GM18505 (cell line): ENCODE measurements around the gene NOVA1.
A peak's percentile ranks its signal among the peaks of the same experiment; 100 is the strongest.

ENCODE experiments used
- ATAC-seq: cut with Tn5 transposase; IDR thresholded peaks from one replicate; pipeline ENCODE4 v1.9.1; 2021; ENCODE audit not compliant: unreplicated experiment
- POLR2A ChIP-seq: IDR thresholded peaks from 4 replicates; pipeline ENCODE4 v1.6.1; 2011; ENCODE audit warnings: borderline replicate concordance; ENCODE audit not compliant: insufficient read depth, insufficient read length; ENCODE audit errors: extremely low read depth

NOVA1 gene

DNA sequence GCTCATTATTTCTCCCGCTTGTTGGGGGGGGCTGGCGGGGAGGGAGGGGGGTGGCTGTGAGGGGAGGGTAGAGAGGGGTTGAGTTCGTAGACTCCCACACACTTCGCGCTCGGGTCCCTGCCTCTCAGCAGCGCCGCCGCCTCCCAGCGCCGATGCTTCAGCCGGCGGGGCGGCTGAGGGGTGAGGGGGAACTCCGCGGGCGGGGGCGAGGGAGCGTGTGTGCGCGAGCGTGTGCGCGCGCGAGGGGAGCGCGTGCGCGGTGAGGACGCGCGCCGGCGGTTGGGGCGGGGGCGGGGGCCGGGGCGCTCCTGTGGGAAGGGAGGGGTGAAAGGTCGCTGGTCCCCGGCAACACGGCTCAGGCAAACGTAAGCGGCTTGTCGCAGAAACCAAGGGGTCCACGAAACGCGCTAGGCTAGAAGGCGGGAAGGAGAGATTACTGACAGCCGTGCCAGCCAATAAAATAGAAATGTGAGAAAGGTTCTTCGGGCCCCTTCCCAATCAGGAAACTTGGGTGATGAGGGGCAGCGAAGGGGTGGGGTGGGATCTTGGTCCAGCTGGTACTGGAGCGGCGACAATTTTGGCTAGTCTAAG, 343 bp upstream of the NOVA1 start:
- no peak for TF ChIP-seq POLR2A
- ATAC-seq, result peak; percentile 56

DNA sequence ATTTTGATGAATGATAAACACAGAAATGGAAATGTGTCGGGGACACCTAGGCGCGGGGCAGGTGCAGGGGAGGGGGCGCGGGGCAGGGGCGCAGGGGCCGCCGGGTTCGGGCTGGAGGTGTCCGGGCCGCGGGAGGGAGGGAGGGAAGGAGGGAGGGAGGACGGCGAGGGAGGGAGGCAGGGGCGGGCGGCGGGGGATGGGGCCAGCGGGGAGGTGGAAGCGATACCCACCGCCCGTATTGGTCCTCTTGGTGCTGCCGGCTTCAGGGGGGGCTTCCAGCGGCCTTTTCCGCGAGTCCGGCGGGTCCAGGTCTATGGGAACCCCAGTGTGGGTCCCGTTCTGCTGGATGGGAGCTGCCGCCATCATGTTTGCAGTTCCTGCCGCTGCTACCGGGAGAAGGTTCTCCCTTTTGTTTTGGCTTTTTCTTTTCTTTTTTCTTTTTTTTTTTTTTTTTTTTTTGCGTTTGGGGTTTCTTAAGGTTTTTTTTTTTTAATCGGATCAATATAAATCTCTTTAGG, 703 bp downstream of the NOVA1 start:
- TF ChIP-seq POLR2A, result no peak
- no peak for ATAC-seq

DNA sequence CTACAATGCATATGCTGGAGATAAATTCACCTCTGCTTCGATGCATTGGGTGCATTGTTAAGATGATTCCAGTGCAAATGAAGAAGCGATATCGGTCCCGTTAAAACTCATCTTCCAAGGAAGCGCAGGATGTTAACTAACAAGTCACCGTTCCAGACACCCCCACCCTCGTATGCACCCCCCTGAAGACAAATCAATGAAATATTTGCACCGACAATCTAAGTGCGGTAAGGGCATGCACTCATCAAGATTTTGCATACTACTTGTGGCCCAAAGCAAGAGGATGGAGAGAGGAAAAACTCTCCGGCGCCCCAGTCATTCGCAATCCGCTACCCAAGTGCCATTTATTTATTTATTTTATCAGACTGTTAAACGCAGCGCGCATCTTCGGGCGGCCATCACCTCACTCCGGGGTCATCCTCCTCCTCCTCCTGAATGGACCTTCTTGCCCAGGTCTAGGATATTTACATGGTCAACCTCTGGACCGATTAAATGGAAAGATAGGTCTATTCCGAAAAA, 1.2 kb downstream of the NOVA1 start:
- TF ChIP-seq POLR2A, result no peak
- no peak for ATAC-seq

DNA sequence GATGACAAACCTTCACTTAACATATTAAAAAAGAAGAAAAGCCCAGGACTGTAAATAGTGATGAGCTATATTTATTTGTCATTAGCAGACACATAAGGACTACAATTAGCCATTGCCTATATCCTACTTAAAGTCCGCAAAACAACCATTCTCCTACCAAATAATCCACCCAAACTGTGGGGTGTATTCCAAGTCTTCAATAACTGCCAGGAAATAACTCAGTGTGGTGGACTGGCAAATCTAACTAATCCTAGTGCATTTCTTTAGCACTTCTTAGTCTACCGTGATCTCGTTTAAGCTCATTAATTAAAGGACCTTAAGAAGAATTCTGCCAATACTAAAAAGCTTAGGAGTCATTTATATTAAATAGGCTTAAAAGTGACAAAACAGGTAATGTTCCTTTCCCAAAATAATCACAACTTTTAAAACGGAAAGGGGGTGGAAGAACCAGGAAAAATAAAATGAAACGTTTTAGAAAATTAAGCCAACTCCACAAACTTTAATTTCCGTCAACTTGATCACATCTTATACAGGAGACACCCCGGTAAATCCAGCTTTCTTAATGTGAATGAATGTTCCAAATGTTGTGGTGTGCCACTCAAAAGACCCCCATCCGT, 1.8 kb downstream of the NOVA1 start:
- no peak for TF ChIP-seq POLR2A
- ATAC-seq, result no peak

DNA sequence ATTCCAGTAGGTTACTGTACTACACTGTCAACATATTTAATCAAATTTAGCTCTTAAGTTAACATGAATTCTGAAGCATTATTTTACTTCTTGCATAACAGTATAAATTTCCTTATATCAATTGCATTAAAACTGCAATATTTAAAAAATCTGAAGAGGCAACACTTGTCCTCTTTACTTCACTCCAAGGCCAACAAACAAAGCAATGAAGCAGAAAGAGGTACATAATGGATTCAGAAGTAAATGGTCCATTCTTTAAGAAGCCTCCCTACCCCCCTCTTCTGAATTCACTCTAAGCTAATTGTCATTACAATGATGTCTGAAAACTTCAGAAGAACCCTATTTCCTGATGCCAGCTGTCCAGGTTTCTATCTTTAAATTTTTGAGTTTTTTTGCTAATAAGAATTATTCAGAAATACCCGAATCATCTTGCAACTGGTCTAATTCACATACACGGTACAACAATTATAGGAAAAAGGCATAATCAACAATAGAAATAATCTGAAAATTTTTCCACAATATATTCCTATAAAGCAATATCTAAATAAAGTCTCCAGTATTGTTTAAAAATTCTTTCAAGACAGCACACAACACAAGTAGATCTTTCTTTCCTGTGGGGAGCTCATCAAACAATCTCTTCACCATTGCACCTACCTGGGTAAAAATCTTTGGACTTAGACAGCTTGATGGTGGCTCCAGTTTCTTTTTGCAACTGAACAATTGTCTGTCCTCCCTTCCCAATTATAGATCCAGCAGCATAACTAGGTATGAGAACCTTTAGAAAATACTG, 2.9 kb downstream of the NOVA1 start:
- ATAC-seq, result no peak
- TF ChIP-seq POLR2A, result no peak

DNA sequence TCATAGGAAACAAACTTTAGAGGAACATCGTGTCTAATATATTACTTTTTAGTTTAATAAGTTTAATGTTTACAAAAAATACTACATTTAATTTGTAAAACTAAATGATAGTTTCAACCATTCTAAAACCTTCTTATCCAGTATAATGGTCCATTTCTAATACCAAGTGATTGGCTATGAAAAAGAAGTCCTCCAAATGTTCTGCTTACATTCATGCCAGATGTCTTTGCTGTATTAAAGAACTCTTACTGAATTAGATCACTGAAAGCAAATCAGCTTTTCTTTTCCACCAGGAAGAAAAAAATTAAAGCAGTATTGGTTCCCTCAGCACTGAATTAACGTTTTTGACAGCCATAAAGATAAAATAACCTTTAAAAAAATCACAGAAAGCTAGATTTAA, 3.7 kb downstream of the NOVA1 start:
- no peak for ATAC-seq
- no peak for TF ChIP-seq POLR2A

DNA sequence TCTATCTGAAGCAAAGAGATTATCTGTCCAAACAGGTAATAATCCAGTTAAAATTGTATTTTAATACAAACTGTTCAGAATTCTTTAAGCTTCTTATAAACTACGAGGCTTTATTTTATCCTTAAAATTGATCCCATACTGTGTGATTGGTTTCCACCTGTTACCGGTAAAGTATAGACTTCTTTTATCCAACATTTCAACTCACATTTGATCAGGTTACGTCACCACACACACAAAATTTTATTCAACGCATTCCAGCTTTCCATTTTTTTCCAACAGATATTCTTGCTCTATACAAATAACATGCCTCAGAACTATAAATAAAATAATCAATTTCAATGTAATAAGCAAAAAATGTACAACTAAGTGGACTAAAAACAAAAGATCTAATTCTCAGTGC, 4.5 kb downstream of the NOVA1 start:
- no peak for ATAC-seq
- no peak for TF ChIP-seq POLR2A

DNA sequence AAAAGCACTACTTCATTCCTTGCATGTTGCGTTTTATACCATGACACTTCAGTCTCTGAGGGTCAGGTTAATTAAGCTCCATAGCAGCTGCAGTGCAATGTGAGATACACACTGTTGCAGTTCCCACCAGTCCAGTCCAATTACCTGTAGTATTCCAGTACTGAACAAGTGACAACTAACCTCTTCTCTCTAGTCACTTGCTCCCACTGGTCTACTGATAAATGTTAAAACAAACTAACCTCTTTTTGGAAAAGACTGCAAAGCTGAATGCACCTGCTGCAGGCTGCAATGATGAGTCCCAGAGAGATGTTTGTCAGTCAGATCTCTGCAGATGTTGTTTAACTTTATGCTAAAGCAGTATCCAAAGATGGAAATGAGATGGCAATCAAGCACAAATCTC, 7.9 kb downstream of the NOVA1 start:
- no peak for TF ChIP-seq POLR2A
- no peak for ATAC-seq

DNA sequence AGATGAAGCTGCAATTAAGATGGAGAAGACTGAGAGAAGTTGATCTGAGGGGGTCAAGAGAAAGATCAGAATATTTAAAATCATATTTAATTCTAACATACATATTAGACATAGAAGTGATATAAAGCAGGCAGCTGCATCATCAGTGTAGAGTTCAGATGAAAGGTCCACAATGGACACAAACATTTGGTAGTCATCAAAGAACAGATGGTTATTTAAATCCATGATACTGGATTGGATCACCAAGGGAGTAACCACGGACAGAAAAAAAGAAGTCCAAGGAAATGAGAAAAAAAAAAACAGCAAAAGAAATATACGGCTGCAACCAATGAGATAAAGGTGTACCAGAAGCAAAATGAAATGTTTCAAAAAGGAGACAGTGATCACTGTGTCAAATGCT, 20.1 kb downstream of the NOVA1 start:
- TF ChIP-seq POLR2A, result no peak
- ATAC-seq, result no peak

DNA sequence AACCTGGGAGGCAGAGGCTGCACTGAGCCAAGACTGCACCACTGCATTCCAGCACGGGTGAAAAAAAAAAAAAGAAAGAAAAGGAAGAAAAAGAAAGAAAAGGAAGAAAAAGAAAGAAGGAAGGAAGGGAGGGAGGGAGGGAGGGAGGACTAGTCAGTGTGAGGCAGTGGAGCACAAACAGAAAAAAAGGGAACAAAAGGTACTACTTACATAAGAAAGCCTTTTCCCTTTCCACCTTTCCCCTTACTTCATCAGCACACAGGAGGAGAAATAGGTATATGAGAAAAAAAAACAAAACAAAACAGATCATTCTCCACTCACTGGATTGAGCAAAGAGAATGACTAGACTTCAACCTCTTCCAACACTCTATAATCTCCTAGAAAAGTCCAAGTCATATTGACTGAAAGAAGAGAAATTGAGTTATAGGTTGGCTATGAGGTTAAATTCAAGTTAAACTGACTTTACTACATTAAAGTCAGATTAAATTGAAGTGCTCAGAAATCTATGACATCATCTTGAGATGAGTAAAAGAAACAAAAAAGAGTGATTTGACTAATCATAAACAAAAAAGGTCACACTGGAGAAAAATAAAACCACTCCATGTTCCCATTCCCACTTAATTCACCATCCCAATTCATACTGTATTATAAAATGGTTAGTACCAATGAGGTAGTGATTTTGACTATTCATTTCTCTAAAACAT, 43.6 kb downstream of the NOVA1 start:
- ATAC-seq, result no peak
- TF ChIP-seq POLR2A, result no peak

DNA sequence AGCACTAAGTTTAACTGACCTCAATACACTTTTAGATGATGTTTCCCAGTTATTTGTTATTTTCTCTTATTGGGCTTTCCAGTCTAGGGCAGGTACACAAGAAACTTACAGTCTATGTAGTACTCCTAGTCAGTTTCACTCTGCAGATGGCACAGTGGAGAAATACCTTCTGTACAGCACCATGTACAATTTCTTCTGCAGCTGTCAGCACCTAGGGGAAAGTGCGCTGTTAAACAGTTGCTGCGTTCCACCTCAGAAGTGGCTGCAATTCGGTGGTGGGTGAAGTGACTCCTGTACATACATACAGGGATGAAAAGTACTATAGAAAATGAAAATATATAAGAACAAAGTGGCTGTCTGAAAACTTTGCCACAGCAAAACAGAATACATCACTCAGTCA, 48.3 kb downstream of the NOVA1 start:
- TF ChIP-seq POLR2A, result no peak

DNA sequence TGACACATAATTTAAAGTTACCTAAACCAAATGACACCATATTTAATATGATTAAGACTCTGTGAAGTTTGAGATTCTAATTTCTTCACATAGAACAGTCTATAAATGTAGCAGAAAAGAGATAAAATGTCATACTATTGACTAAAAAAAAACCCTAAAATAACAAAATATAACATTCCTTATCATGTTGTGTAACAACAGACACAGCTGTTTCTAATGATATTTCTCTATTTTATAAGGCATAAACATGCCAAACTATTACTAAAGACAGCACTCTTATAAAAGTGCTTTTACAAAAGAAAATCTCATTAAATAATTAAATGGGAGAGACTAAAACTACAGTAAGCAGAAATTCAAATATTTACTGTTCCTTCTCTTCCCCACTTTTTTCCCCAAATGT, 49.4 kb downstream of the NOVA1 start:
- no peak for TF ChIP-seq POLR2A
- ATAC-seq, result no peak

More for the DNA sequence above, 48.3 kb downstream of the NOVA1 start:
- ATAC-seq, result no peak

DNA sequence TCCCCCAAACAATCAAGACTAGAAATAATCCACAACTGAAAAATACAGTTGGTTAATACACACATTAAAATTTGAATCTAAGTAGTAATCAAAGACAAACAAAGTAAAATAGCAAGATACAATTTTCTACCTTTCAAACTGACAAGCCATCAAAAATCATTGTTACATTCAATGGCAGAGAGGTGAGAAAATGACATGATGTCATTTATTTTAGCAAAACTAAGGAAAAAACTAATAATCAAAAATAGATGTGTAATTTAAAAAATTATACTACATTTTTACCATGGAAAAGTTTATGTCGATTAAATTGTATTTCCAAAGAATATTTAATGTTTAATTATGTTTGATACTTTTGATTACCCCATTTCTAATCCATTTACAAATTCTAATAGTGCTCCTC, 59.7 kb downstream of the NOVA1 start:
- no peak for TF ChIP-seq POLR2A
- ATAC-seq, result no peak

DNA sequence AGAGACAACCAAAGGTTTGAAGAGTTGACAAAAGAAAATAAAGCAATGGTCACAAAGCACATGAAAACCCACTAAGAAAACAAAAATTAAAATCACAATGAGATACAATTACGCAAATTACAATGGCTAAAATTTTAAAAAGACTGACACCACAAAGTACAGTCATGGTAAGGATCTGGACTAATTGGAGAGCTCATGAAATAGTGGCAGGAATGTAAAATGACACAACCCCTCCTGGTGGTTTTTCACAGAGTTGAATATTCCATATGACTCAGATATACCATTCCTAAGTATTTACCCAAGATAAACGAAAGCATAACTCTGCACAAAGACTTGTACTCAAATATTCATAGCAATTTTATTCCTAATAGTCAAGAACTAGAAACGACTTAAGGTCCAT, 65.9 kb downstream of the NOVA1 start:
- TF ChIP-seq POLR2A, result no peak
- ATAC-seq, result no peak
